Astrocyte (in vitro differentiated cells and primary cell): ENCODE results near the gene RAB35.

Source experiments
- EZH2 ChIP-seq: IDR thresholded peaks from 2 replicates; pipeline ENCODE4 v1.6.1; 2012; ENCODE audit warnings: mild to moderate bottlenecking, low read length, inconsistent platforms; ENCODE audit not compliant: insufficient read depth
- TF ChIP-seq, protein P1 (sequence below): IDR thresholded peaks from 2 replicates; pipeline ENCODE4 v1.5.1; 2011; ENCODE audit warnings: low read depth, mild to moderate bottlenecking, inconsistent platforms, low read length, moderate library complexity; ENCODE audit not compliant: insufficient read depth

GRCh38 chr12:120150919-120151525 lies 34.5 kb upstream of the RAB35 start:
- no peak for TF ChIP-seq EZH2
- TF ChIP-seq, protein P1, sequence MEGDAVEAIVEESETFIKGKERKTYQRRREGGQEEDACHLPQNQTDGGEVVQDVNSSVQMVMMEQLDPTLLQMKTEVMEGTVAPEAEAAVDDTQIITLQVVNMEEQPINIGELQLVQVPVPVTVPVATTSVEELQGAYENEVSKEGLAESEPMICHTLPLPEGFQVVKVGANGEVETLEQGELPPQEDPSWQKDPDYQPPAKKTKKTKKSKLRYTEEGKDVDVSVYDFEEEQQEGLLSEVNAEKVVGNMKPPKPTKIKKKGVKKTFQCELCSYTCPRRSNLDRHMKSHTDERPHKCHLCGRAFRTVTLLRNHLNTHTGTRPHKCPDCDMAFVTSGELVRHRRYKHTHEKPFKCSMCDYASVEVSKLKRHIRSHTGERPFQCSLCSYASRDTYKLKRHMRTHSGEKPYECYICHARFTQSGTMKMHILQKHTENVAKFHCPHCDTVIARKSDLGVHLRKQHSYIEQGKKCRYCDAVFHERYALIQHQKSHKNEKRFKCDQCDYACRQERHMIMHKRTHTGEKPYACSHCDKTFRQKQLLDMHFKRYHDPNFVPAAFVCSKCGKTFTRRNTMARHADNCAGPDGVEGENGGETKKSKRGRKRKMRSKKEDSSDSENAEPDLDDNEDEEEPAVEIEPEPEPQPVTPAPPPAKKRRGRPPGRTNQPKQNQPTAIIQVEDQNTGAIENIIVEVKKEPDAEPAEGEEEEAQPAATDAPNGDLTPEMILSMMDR, result no peak
